DOHH2 (cell line): ENCODE results near the gene TBX4.

Experiments
- H3F3A ChIP-seq: fragments of 200-600 bp; sonication (generic), shearing (Covaris generic); 2 replicates; pipeline ENCODE4 v1.6.0; 2016; ENCODE audit warnings: antibody characterized with exemption, mild to moderate bottlenecking; ENCODE audit not compliant: control insufficient read depth, insufficient read depth
- H3K27ac ChIP-seq: fragments of 200-600 bp; sonication (generic); 2 replicates; pipeline ENCODE4 v1.5.1; 2014; ENCODE audit warnings: low read depth, mild to moderate bottlenecking, low read length, moderate library complexity
- H3K27me3 ChIP-seq: fragments of 200-600 bp; sonication (generic); 2 replicates; pipeline ENCODE4 v1.6.1; 2014; ENCODE audit warnings: mild to moderate bottlenecking, low read length, mixed read lengths; ENCODE audit not compliant: control insufficient read depth
- H3K36me3 ChIP-seq: fragments of 200-600 bp; sonication (generic); 2 replicates; pipeline ENCODE4 v1.6.1; 2014; ENCODE audit warnings: mild to moderate bottlenecking, low read length, moderate library complexity, mixed read lengths; ENCODE audit not compliant: control insufficient read depth
- H3K4me1 ChIP-seq: fragments of 200-600 bp; sonication (generic); 2 replicates; pipeline ENCODE4 v1.6.1; 2014; ENCODE audit warnings: mild to moderate bottlenecking, low read length, mixed read lengths; ENCODE audit not compliant: control insufficient read depth
- H3K4me2 ChIP-seq: fragments of 200-600 bp; sonication (generic); 2 replicates; pipeline ENCODE4 v1.6.0; 2014; ENCODE audit warnings: mild to moderate bottlenecking, low read length, moderate library complexity
- H3K4me3 ChIP-seq: fragments of 200-600 bp; sonication (generic); 2 replicates; pipeline ENCODE4 v1.5.1; 2014; ENCODE audit warnings: mild to moderate bottlenecking, low read length, mixed read lengths
- H3K79me2 ChIP-seq: fragments of 200-600 bp; sonication (generic); 2 replicates; pipeline ENCODE4 v1.6.1; 2014; ENCODE audit warnings: mild to moderate bottlenecking, low read length, mixed read lengths; ENCODE audit not compliant: control insufficient read depth
- H3K9me2 ChIP-seq: fragments of 200-600 bp; sonication (generic); replicated peaks from 2 replicates; pipeline ENCODE4 v1.6.1; 2014; ENCODE audit warnings: mild to moderate bottlenecking, low read length, mixed read lengths; ENCODE audit not compliant: control insufficient read depth
- H3K9me3 ChIP-seq: fragments of 200-600 bp; sonication (generic); 2 replicates; pipeline ENCODE4 v1.6.1; 2014; ENCODE audit warnings: antibody characterized with exemption, low read length, mixed read lengths; ENCODE audit not compliant: control insufficient read depth, insufficient read depth
- H4K20me1 ChIP-seq: fragments of 200-600 bp; sonication (generic); 2 replicates; pipeline ENCODE4 v1.6.0; 2014; ENCODE audit warnings: low read depth, mild to moderate bottlenecking, antibody characterized with exemption, low read length, moderate library complexity; ENCODE audit not compliant: control insufficient read depth, insufficient read depth
- EZH2phosphoT487 ChIP-seq: fragments of 200-600 bp; sonication (generic); IDR thresholded peaks from 2 replicates; pipeline ENCODE4 v1.6.1; 2017; ENCODE audit warnings: borderline replicate concordance, mild to moderate bottlenecking, antibody characterized with exemption, low read length, moderate library complexity, mixed read lengths
- TF ChIP-seq, protein P1 (sequence below): fragments of 200-600 bp; sonication (generic); IDR thresholded peaks from one replicate; pipeline ENCODE4 v1.5.1; 2014; ENCODE audit warnings: antibody characterized with exemption, mild to moderate bottlenecking, low read depth, low read length; ENCODE audit not compliant: poor library complexity, severe bottlenecking

The TBX4 gene

DNA sequence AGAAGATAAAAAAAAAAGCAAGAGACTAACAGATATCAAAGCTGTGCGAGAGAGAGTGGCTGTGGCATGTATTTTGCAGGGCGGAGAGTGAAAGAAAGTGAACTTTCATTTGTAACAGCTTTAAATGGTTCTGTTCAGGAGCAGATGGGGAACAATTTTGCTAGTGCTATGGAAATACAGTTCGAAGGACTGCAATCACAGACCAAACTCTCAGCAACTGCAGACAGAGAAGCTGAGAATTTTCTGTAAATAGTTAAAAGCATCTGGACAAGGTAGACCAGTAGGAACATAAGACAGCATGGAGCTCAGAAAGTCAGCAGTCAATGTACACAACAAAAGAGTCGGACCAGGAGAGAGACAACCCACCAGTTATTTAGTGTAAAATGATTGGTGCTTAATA lies 62.3 kb downstream of the TBX4 start:
- Histone ChIP-seq H3K36me3 (no peaks in the 10 kb centered on the region), H3K79me2 (no peaks in the 10 kb centered on the region), H3K4me2 (no peak overlapping the region), H3K9me2 (no peaks in the 10 kb centered on the region), H4K20me1 (no peaks in the 10 kb centered on the region), H3F3A (no peaks in the 10 kb centered on the region), H3K27me3 (0 out of 2 replicates have a peak, but pooled peaks cover 4% of the 10 kb centered on the region), H3K27ac (no peak overlapping the region), H3K4me3 (no peak overlapping the region), H3K9me3 (no peaks in the 10 kb centered on the region), H3K4me1 (no peaks in the 10 kb centered on the region)
- TF ChIP-seq EZH2phosphoT487 = no peak
- TF ChIP-seq, protein P1, sequence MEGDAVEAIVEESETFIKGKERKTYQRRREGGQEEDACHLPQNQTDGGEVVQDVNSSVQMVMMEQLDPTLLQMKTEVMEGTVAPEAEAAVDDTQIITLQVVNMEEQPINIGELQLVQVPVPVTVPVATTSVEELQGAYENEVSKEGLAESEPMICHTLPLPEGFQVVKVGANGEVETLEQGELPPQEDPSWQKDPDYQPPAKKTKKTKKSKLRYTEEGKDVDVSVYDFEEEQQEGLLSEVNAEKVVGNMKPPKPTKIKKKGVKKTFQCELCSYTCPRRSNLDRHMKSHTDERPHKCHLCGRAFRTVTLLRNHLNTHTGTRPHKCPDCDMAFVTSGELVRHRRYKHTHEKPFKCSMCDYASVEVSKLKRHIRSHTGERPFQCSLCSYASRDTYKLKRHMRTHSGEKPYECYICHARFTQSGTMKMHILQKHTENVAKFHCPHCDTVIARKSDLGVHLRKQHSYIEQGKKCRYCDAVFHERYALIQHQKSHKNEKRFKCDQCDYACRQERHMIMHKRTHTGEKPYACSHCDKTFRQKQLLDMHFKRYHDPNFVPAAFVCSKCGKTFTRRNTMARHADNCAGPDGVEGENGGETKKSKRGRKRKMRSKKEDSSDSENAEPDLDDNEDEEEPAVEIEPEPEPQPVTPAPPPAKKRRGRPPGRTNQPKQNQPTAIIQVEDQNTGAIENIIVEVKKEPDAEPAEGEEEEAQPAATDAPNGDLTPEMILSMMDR = no peak

DNA sequence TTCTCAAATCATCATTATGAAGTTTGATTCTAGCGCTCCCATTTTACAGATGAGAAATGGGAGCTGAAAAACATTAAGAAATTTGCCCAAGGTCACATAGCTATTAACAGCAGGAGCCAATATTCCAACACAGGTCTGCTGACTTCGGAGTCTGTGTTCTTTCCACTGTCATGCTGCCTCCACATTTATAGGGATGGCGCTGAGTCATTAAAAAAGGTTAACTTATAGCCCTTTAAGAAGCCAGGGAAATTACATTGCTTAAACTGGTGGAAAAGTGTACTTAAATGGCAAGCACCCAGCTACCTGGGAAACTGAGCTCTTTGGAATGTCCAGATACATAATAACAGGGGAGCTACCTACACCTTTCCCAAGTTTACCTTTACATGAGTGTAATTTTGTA lies 65.0 kb downstream of the TBX4 start:
- no peaks in the 10 kb centered on the region for H3K9me3 ChIP-seq
- no peaks in the 10 kb centered on the region for H3K9me2 ChIP-seq
- no peak overlapping the region for H3K27ac ChIP-seq
- no peaks in the 10 kb centered on the region for H4K20me1 ChIP-seq
- H3K79me2 ChIP-seq = no peaks in the 10 kb centered on the region
- H3K4me1 ChIP-seq = no peaks in the 10 kb centered on the region
- H3K4me3 ChIP-seq = no peak overlapping the region
- TF ChIP-seq EZH2phosphoT487 = no peak
- TF ChIP-seq, protein P1 = no peak
- no peaks in the 10 kb centered on the region for H3K27me3 ChIP-seq
- no peaks in the 10 kb centered on the region for H3K36me3 ChIP-seq
- H3K4me2 ChIP-seq = no peak overlapping the region
- no peaks in the 10 kb centered on the region for H3F3A ChIP-seq

DNA sequence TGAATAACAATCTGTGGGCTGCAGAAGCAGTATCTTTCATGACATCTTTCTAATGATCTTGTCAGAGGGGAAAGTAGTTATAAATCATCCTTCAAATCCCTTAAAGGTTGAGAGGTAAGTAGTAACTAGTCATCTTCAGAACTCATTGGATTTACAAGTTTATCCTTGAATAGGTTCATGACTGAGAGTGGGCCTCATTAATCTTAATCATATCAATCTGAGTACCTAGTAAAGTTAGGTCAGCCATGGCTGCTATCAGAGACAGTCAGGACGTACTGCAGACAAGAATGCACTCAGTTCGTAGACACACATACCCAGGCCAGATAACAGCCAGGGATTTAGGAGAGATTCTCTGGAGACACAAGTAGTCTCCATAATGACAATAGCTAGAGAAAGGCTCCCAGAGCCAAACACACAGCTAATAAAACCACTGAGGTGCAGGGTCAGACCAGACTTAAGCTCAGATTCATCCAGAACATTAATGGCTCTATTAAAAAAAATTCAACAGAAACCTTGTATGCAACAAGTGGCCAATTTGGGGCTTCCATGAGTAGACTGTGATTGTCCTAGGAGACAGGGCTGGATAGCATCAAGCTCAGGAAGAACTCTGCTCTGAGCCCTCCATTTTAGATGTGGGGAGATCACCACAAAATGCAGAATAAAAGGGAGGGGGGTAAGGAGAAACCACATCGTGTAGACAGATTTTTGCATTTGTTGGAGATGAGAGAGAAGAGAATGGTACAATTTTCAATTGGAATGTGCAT lies 65.8 kb downstream of the TBX4 start:
- no peaks in the 10 kb centered on the region for H3K9me2 ChIP-seq
- no peak overlapping the region for H3K27ac ChIP-seq
- no peak overlapping the region for H3K4me3 ChIP-seq
- no peaks in the 10 kb centered on the region for H3K4me1 ChIP-seq
- no peaks in the 10 kb centered on the region for H3K79me2 ChIP-seq
- H3K36me3 ChIP-seq = no peaks in the 10 kb centered on the region
- H3K4me2 ChIP-seq = no peak overlapping the region
- no peaks in the 10 kb centered on the region for H3K27me3 ChIP-seq
- H4K20me1 ChIP-seq = no peaks in the 10 kb centered on the region
- TF ChIP-seq EZH2phosphoT487 = no peak
- TF ChIP-seq, protein P1 = no peak
- H3F3A ChIP-seq = no peaks in the 10 kb centered on the region
- no peaks in the 10 kb centered on the region for H3K9me3 ChIP-seq
